Fibroblast of villous mesenchyme (primary cell): ENCODE data around the gene FRRS1L. TPM values are rescaled to one million over a fixed set of nuclear protein-coding genes. Genes with fewer than 3 reads are reported as not detected.

Experiments
- DNase-seq: peaks from one replicate; pipeline ENCODE4 v3.0.0-alpha.2; 2010; ENCODE audit warnings: low read depth
- H3K4me3 ChIP-seq: 2 replicates; pipeline ENCODE4 v1.5.1; 2011; ENCODE audit warnings: low read depth, mild to moderate bottlenecking, low read length
- total RNA-seq: library from RNA; depleted of rRNA; stranded (reverse); fragments of >200 nt; gene quantifications from 2 replicates; pipeline ENCODE4 v1.2.3, GENCODE V29; 2012
- TF ChIP-seq, protein P1 (sequence below): IDR thresholded peaks from 2 replicates; pipeline ENCODE4 v1.5.1; 2012; ENCODE audit warnings: low read depth, mild to moderate bottlenecking, low read length; ENCODE audit not compliant: insufficient read depth

Gene FRRS1L
- total RNA-seq, 1 donor = not detected

DNA sequence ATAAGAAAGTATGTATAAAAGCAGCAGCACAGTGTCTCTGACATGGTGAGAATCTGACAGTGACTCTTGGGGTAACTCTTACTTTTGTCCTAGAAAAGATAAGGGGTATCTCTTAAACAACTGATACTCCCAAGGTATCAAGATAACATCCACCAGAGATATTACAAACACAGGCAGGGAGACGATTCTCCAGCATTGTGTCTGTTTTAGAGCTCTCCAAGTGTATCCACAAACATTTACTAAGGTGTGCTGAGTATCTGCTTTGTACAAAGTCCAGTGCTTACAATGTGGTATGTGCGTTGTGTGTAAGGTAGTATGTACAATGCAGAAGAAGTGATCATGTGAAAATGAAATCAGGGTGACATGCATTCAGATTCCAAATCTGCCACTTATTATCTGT, 42.9 kb downstream of the FRRS1L start:
- H3K4me3 ChIP-seq = no peak overlapping the region
- no peak for DNase-seq
- TF ChIP-seq, protein P1, sequence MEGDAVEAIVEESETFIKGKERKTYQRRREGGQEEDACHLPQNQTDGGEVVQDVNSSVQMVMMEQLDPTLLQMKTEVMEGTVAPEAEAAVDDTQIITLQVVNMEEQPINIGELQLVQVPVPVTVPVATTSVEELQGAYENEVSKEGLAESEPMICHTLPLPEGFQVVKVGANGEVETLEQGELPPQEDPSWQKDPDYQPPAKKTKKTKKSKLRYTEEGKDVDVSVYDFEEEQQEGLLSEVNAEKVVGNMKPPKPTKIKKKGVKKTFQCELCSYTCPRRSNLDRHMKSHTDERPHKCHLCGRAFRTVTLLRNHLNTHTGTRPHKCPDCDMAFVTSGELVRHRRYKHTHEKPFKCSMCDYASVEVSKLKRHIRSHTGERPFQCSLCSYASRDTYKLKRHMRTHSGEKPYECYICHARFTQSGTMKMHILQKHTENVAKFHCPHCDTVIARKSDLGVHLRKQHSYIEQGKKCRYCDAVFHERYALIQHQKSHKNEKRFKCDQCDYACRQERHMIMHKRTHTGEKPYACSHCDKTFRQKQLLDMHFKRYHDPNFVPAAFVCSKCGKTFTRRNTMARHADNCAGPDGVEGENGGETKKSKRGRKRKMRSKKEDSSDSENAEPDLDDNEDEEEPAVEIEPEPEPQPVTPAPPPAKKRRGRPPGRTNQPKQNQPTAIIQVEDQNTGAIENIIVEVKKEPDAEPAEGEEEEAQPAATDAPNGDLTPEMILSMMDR = no peak

- TF ChIP-seq, protein P1 = no peak
- DNase-seq = peak; percentile 61
- no peak overlapping the region for H3K4me3 ChIP-seq
Measured at GRCh38 chr9:109122726-109123621, 44.1 kb downstream of the FRRS1L start.

DNA sequence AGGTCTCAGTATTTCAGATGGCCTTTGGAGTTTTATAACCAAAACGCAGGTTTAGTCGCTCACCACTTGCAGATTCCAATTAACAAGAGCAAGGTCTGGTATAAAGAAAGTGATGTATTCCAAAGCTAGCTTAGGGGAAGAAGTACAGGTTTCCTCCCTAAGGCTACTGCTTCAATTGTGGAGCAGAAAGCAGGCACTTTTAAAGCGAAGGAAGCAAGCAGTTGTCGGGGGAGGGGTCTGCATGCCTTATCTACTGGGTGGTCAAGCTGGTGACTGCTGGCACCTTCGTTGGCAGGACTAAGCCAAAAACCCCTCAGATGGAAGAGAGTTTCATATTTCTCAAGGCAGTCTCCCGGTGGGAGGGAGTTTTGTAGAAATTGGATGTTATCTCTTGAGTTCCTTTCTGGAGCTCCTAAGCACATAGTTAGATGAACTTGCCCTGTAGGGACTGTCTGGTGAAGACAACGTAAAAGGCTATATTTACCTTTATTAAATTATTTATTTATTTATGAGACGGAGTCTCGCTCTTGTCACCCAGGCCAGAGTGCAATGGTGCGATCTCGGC, 45.7 kb downstream of the FRRS1L start:
- no peak for DNase-seq
- TF ChIP-seq, protein P1 = no peak
- H3K4me3 ChIP-seq = no peak overlapping the region

DNA sequence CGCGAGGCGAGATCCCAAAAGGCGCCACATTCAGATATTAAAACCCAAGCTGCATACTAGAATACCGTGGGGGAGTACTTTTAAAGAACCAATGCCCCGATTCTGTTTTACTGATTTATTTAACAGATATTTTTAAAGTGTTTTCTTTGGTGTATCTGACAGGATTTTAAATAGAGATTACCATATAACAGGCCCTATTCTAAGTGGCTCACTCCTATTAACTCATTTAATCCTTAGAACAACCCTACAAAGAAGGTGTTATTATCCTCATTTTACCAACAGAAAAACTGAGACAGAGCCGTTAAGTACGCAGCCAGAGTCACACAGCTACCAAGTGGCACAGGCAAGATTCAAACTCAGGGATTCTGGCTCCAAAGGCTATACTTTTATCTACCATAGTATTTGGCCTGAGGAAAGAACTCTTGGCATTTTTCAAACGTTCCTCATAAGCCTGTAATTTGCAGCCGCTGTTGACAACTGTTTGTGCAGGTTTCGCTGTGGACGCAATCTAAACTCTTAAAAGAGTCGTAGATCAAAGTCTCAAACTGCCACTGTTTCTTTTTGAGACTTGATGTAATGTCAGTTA, 46.8 kb downstream of the FRRS1L start:
- no peak overlapping the region for H3K4me3 ChIP-seq
- TF ChIP-seq, protein P1 = no peak
- no peak for DNase-seq

- TF ChIP-seq, protein P1 = no peak
- peak; percentile 99 for DNase-seq
- peak within 1 kb of the TSS; percentile 75 for H3K4me3 ChIP-seq
Measured at GRCh38 chr9:109119439-109120203, 47.4 kb downstream of the FRRS1L start, which contains the start of gene TMEM245. Gene TMEM245, minus strand, starts transcription at chr9:109119947. Its CDS starts 34 bp downstream, at chr9:109119913.

GRCh38 chr9:109118808-109119438, 48.1 kb downstream of the FRRS1L start:
- DNase-seq = peak; percentile 25
- H3K4me3 ChIP-seq = peak overlapping the region; percentile 75
- TF ChIP-seq, protein P1 = no peak
